ENCODE measurements around the gene RAB11FIP3.
A peak's percentile ranks its signal among the peaks of the same experiment; 100 is the strongest.

RAB11FIP3 gene

DNA sequence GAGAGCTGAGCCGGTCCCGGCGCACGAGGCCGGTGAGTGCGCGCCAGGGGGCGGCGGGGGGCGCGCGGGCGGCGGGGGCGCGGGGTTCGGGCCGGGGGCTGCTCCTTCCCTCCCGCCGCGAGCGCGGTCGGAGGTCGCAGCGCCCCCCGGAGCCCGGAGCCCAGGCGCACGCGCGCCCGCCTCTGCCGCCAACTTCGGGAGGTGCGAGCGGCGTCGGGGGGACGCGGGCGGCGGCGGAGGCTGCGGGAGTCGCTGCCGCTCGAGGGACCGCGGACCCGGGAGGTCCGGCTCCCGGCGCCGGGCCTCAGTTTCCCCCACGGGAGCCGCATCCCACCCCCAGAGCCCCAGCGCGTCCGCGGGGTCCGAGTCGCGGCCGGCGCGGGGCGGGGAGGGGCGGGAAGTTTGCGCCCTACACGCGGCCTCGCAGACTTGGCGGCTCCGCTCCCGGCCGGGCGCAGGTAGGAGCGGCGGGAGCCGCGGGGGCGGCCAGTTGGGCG is 134.8 kb downstream of the RAB11FIP3 start, which contains the start of gene PRR35:
Gene PRR35, plus strand, starts transcription at position 191 of the 497 bp plus-strand sequence. CDS start 2,901 bp downstream, outside the sequence.
- H3K27ac ChIP-seq, result no peak within 1 kb of the TSS
- no peak for TF ChIP-seq CTCF (conservative IDR thresholded peaks at IDR 0.05)

GRCh38 chr16:560701-561412 is 135.4 kb downstream of the RAB11FIP3 start:
- no peak overlapping the region for H3K27ac ChIP-seq
- TF ChIP-seq CTCF (conservative IDR thresholded peaks at IDR 0.05), result no peak

- no peak for TF ChIP-seq CTCF (conservative IDR thresholded peaks at IDR 0.05)
- H3K27ac ChIP-seq, result no peak overlapping the region
Measured at GRCh38 chr16:561413-561794, 136.0 kb downstream of the RAB11FIP3 start.

- TF ChIP-seq CTCF (conservative IDR thresholded peaks at IDR 0.05), result no peak
Measured at GRCh38 chr16:561957-562938, 136.8 kb downstream of the RAB11FIP3 start.

GRCh38 chr16:563072-563644 is 137.7 kb downstream of the RAB11FIP3 start:
- H3K27ac ChIP-seq, result no peak overlapping the region
- TF ChIP-seq CTCF (conservative IDR thresholded peaks at IDR 0.05), result no peak

More at GRCh38 chr16:561957-562938, 136.8 kb downstream of the RAB11FIP3 start:
- H3K27ac ChIP-seq, result no peak overlapping the region

DNA sequence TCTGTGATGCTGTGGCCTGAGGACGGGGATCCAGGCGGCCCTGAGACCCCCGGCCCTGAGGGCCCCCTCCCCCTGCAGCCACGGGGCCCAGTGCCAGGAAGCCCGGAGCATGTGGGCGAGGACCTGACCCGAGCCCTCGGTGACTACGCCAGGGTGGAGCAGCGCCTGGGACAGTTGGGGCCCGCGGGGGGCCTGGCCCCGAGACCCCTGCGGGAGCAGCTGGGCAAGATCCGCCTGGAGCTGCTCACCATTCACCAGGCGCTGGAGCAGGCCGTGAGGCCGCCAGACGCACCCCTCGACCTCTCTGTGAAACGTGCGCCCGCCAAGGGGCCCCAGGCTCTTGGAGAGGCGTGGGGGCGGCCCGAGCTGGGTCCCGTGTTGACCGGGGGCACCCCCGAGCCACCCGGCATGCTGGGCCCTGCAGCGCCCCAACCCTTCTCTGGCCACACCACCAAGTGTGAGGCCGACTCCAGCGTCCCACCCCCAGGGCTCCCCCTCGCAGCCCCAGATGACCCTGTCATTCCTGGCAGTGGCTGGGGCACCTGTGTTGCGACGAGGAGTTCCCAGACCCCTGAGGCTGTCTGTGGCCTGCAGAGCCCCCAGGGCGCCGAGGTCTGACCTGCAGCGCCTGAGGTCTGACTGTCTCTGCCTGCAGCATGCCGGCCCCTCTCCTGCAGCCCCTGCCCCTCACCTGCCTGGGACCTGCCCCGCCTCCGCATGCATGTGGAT is 139.4 kb downstream of the RAB11FIP3 start:
- no peak for TF ChIP-seq CTCF (conservative IDR thresholded peaks at IDR 0.05)
- H3K27ac ChIP-seq, result peak overlapping the region; percentile 70

Measured in VCaP (cell line).